K562 (cell line): ENCODE data around the gene PEX11B. TPM values are rescaled to one million over a fixed set of nuclear protein-coding genes. Genes with fewer than 3 reads are reported as not detected.

Experiments used
- ATAC-seq: fragments of 200-7000 bp; cut with Tn5 transposase; 3 replicates; pipeline ENCODE4 v1.9.1; 2020; ENCODE audit warnings: moderate library complexity
- BruUV-seq: library from RNA; stranded (reverse); fragments of 400-500 nt; replicated peaks from 2 replicates; lab custom pipeline; 2021; lab: Mats Ljungman, UMichigan
- CTCF ChIA-PET: fragments of 300-600 bp; formaldehyde crosslinking; extraction: SDS; loops from one replicate; lab custom pipeline; 2021; ENCODE audit warnings: low intra/inter-chr PET ratio; lab: Yijun Ruan, JAX
- POLR2A ChIA-PET: fragments of 300-600, 350-650 bp; sonication (Branson Sonifier 250); formaldehyde crosslinking; extraction: SDS; loops from one replicate; lab custom pipeline; 2021; ENCODE audit warnings: antibody characterized with exemption, inconsistent platforms; lab: Yijun Ruan, JAX
- DNase-seq, 4 experiments: peaks; one replicate each; pipeline versions ENCODE4 v3.0.0 to v3.0.0-alpha.2; 2011 to 2018; ENCODE audit warnings: low spot score in 3 of 4, mixed read lengths in 3 of 4; ENCODE audit errors: extremely low read depth in 1 of 4
- FAIRE-seq: peaks from 2 replicates; lab custom pipeline; 2011; peaks lifted over from hg19 to GRCh38; lab: Jason Lieb, UNC
- H2AFZ ChIP-seq: 2 replicates; pipeline ENCODE4 v1.6.0; 2011; ENCODE audit warnings: low read depth, low read length, control low read depth, inconsistent platforms
- H3K27ac ChIP-seq: fragments of 200-600 bp; 3 replicates; pipeline ENCODE4 v1.8.0; 2011; ENCODE audit warnings: low read depth, mild to moderate bottlenecking, control low read depth, inconsistent platforms, low read length, moderate library complexity, mixed read lengths; ENCODE audit errors: extremely low read depth
- H3K27me3 ChIP-seq, 2 experiments: fragments of 300-600 bp in 1 of 2; 2 replicates in 1 of 2; 3 replicates in 1 of 2; pipeline versions ENCODE4 v1.6.0 to v1.8.0; 2011; ENCODE audit warnings: inconsistent platforms in 2 of 2, low read length in 2 of 2, mild to moderate bottlenecking in 1 of 2, mixed read lengths in 1 of 2, moderate library complexity in 1 of 2; ENCODE audit not compliant: control insufficient read depth in 2 of 2, insufficient read depth in 2 of 2
- H3K36me3 ChIP-seq: fragments of 300-600 bp; 3 replicates; pipeline ENCODE4 v1.8.0; 2011; ENCODE audit warnings: mild to moderate bottlenecking, low read length, inconsistent platforms; ENCODE audit not compliant: control insufficient read depth, insufficient read depth
- H3K4me1 ChIP-seq, 2 experiments: fragments of 200-600 bp in 1 of 2; replicated peaks in 1 of 2; 2 replicates in 1 of 2; 3 replicates in 1 of 2; pipeline versions ENCODE4 v1.5.1 to v1.8.0; 2011; ENCODE audit warnings: inconsistent platforms in 2 of 2, low read length in 2 of 2, mild to moderate bottlenecking in 1 of 2, mixed read lengths in 1 of 2, moderate library complexity in 1 of 2; ENCODE audit not compliant: control insufficient read depth in 2 of 2, insufficient read depth in 2 of 2
- H3K4me2 ChIP-seq: 2 replicates; pipeline ENCODE4 v1.6.1; 2011; ENCODE audit warnings: low read length, control low read depth, inconsistent platforms, mixed read lengths; ENCODE audit not compliant: insufficient read depth
- H3K4me3 ChIP-seq: fragments of 200-600 bp; sonication (generic), shearing (Covaris generic); 2 replicates; pipeline ENCODE4 v1.5.1; 2016; ENCODE audit warnings: control low read depth, inconsistent platforms
- H3K79me2 ChIP-seq: fragments of 200-600 bp; 3 replicates; pipeline ENCODE4 v1.8.0; 2011; ENCODE audit warnings: low read length, inconsistent platforms; ENCODE audit not compliant: control insufficient read depth, insufficient read depth
- H3K9ac ChIP-seq, 2 experiments: 2 replicates each; pipeline versions ENCODE4 v1.6.0 to v1.6.1; 2011; ENCODE audit warnings: low read depth in 2 of 2, low read length in 2 of 2, control low read depth in 1 of 2, inconsistent platforms in 1 of 2, mild to moderate bottlenecking in 1 of 2, mixed read lengths in 1 of 2; ENCODE audit not compliant: insufficient read depth in 1 of 2
- H3K9me1 ChIP-seq: one replicate; pipeline ENCODE4 v1.6.0; 2011; ENCODE audit warnings: inconsistent platforms, mild to moderate bottlenecking, low read length, moderate library complexity; ENCODE audit not compliant: control insufficient read depth, insufficient read depth
- H3K9me3 ChIP-seq: replicated peaks from 2 replicates; pipeline ENCODE4 v1.5.1; 2011; ENCODE audit warnings: low read depth, low read length, inconsistent platforms; ENCODE audit not compliant: control insufficient read depth, insufficient read depth
- H4K20me1 ChIP-seq: replicated peaks from 2 replicates; pipeline ENCODE4 v1.6.1; 2011; ENCODE audit warnings: low read length, inconsistent platforms, mixed read lengths; ENCODE audit not compliant: control insufficient read depth, insufficient read depth
- CBX5 ChIP-seq: IDR thresholded peaks from 2 replicates; pipeline ENCODE4 v1.6.1; 2014; ENCODE audit warnings: low read depth, borderline replicate concordance
- GTF2E2 ChIP-seq: fragments of 200-800 bp; sonication (Bioruptor generic); IDR thresholded peaks from 2 replicates; pipeline ENCODE4 v1.6.1; 2016; ENCODE audit warnings: missing genetic modification characterization, missing compliant biosample characterization
- MTF1 ChIP-seq: fragments of 250-450 bp; sonication (Bioruptor Pico); IDR thresholded peaks from 2 replicates; pipeline ENCODE4 v1.9.0; 2021; ENCODE audit warnings: moderate library complexity, mild to moderate bottlenecking, inconsistent platforms, borderline replicate concordance
- OTX1 ChIP-seq: fragments of 450-650 bp; formaldehyde crosslinking; IDR thresholded peaks from 2 replicates; pipeline ENCODE4 v1.4.0; 2022; ENCODE audit warnings: mild to moderate bottlenecking
- PCBP2 ChIP-seq: fragments of 200-400 bp; formaldehyde crosslinking; IDR thresholded peaks from 2 replicates; pipeline ENCODE4 v1.6.1; 2018; ENCODE audit warnings: low read length, low read depth, mild to moderate bottlenecking, moderate library complexity; ENCODE audit not compliant: poor library complexity, severe bottlenecking
- PML ChIP-seq: IDR thresholded peaks from 2 replicates; pipeline ENCODE4 v1.6.1; 2012; ENCODE audit warnings: low read length, inconsistent platforms
- ZNF830 ChIP-seq: fragments of 250-450 bp; sonication (Bioruptor Pico); IDR thresholded peaks from 2 replicates; pipeline ENCODE4 v1.5.0; 2021; ENCODE audit warnings: mild to moderate bottlenecking
- in situ Hi-C: fragments of 300-500 bp; cut with MboI; formaldehyde crosslinking; loops from 4 replicates; pipeline ENCODE4 v1.15.0; 2018; ENCODE audit warnings: inconsistent platforms, mixed read lengths
- intact Hi-C: fragments of 100-400 bp; cut with micrococcal nuclease; formaldehyde crosslinking; loops from 2 replicates; pipeline ENCODE4 v1.14.2; 2022
- polyA plus RNA-seq, 8 experiments: library from polyadenylated mRNA; depleted of rRNA in 4 of 8; stranded (reverse) in 5 of 8; unstranded in 3 of 8; fragments of >200 nt; fragmentation: Nextera tagmentation in 2 of 8; fragmentation: Illumina TruSeq in 1 of 8; extraction: Ambion mirVana in 2 of 8; extraction: Trizol in 1 of 8; gene quantifications; 2 replicates each; pipeline versions ENCODE4 v1.2.1 to v1.2.3, GENCODE V29; 2011 to 2014; ENCODE audit warnings: inconsistent platforms in 1 of 8, missing spikeins in 1 of 8
- total RNA-seq, 7 experiments: library from RNA; depleted of rRNA in 6 of 7; stranded (reverse); fragments of >200 nt in 6 of 7; fragmentation: Illumina TruSeq in 2 of 7; extraction: Trizol in 2 of 7; gene quantifications; 2 replicates each; pipeline versions ENCODE4 v1.2.1 to v1.2.3, GENCODE V29; 2011 to 2021; ENCODE audit warnings: low replicate concordance in 1 of 7
- TF ChIP-seq, protein P1 (sequence below): fragments of 450-650 bp; IDR thresholded peaks from 2 replicates; pipeline ENCODE4 v1.6.1; 2016; ENCODE audit warnings: missing biosample characterization, missing genetic modification characterization
- TF ChIP-seq, protein P2 (sequence below): sonication (generic); formaldehyde crosslinking; IDR thresholded peaks from 2 replicates; pipeline ENCODE4 v1.8.0; 2022; ENCODE audit warnings: missing genetic modification reagents, mild to moderate bottlenecking, borderline replicate concordance
- TF ChIP-seq, protein P3 (sequence below): fragments of 450-650 bp; IDR thresholded peaks from 2 replicates; pipeline ENCODE4 v1.6.1; 2016; ENCODE audit warnings: low read depth, mild to moderate bottlenecking, moderate library complexity
- TF ChIP-seq, protein P4 (sequence below): fragments of 450-650 bp; IDR thresholded peaks from 2 replicates; pipeline ENCODE4 v1.6.1; 2016; ENCODE audit warnings: mild to moderate bottlenecking

The PEX11B gene
- total and polyA plus RNA-seq, 9 of the 15 experiments (the other 6 are each of a cell fraction or from before 2014, with no cell fraction given): 13.2 to 60.0 (median 21.7) TPM

- Histone ChIP-seq H3K9me3 (no peaks in the 10 kb centered on the region), H3K4me2 (no peak overlapping the region), H3K4me1 (peaks cover 35 to 37% of the 10 kb centered on the region in 2 experiments; a peak in 4 of 5 replicates), H3K9me1 (no peaks in the 10 kb centered on the region), H4K20me1 (no peaks in the 10 kb centered on the region)
- intact Hi-C loops: no loop called here
- ATAC-seq: no peak
- TF ChIP-seq CBX5 (no peak), OTX1 (CRISPR knock-in tag) (no peak), GTF2E2 (tag) (no peak), PML (no peak), PCBP2 (no peak), ZNF830 (CRISPR knock-in tag) (no peak), MTF1 (CRISPR knock-in tag) (no peak)
- TF ChIP-seq, protein P1, sequence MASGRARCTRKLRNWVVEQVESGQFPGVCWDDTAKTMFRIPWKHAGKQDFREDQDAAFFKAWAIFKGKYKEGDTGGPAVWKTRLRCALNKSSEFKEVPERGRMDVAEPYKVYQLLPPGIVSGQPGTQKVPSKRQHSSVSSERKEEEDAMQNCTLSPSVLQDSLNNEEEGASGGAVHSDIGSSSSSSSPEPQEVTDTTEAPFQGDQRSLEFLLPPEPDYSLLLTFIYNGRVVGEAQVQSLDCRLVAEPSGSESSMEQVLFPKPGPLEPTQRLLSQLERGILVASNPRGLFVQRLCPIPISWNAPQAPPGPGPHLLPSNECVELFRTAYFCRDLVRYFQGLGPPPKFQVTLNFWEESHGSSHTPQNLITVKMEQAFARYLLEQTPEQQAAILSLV: no peak
- TF ChIP-seq, protein P2, sequence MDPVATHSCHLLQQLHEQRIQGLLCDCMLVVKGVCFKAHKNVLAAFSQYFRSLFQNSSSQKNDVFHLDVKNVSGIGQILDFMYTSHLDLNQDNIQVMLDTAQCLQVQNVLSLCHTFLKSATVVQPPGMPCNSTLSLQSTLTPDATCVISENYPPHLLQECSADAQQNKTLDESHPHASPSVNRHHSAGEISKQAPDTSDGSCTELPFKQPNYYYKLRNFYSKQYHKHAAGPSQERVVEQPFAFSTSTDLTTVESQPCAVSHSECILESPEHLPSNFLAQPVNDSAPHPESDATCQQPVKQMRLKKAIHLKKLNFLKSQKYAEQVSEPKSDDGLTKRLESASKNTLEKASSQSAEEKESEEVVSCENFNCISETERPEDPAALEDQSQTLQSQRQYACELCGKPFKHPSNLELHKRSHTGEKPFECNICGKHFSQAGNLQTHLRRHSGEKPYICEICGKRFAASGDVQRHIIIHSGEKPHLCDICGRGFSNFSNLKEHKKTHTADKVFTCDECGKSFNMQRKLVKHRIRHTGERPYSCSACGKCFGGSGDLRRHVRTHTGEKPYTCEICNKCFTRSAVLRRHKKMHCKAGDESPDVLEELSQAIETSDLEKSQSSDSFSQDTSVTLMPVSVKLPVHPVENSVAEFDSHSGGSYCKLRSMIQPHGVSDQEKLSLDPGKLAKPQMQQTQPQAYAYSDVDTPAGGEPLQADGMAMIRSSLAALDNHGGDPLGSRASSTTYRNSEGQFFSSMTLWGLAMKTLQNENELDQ: no peak
- TF ChIP-seq, protein P3, sequence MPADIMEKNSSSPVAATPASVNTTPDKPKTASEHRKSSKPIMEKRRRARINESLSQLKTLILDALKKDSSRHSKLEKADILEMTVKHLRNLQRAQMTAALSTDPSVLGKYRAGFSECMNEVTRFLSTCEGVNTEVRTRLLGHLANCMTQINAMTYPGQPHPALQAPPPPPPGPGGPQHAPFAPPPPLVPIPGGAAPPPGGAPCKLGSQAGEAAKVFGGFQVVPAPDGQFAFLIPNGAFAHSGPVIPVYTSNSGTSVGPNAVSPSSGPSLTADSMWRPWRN: no peak
- TF ChIP-seq, protein P4, sequence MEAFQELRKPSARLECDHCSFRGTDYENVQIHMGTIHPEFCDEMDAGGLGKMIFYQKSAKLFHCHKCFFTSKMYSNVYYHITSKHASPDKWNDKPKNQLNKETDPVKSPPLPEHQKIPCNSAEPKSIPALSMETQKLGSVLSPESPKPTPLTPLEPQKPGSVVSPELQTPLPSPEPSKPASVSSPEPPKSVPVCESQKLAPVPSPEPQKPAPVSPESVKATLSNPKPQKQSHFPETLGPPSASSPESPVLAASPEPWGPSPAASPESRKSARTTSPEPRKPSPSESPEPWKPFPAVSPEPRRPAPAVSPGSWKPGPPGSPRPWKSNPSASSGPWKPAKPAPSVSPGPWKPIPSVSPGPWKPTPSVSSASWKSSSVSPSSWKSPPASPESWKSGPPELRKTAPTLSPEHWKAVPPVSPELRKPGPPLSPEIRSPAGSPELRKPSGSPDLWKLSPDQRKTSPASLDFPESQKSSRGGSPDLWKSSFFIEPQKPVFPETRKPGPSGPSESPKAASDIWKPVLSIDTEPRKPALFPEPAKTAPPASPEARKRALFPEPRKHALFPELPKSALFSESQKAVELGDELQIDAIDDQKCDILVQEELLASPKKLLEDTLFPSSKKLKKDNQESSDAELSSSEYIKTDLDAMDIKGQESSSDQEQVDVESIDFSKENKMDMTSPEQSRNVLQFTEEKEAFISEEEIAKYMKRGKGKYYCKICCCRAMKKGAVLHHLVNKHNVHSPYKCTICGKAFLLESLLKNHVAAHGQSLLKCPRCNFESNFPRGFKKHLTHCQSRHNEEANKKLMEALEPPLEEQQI: no peak
- TF ChIP-seq, all 486 proteins: peak for 0
- in situ Hi-C loops: no loop called here
- Histone ChIP-seq H3K27ac (no peak overlapping the region), H3K4me3 (no peak overlapping the region), H2AFZ (peak overlapping the region; percentile 92; the same call in 1 of the 2 replicates), H3K36me3 (no peaks in the 10 kb centered on the region), H3K79me2 (peaks cover 37% of the 10 kb centered on the region), H3K27me3 (no peaks in the 10 kb centered on the region; a peak in 1 of 5 replicates), H3K9ac (no peak overlapping the region)
- ChIA-PET POLR2A (interaction anchor here (0.9 to 2.7 kb wide), 6 partner anchors 15 to 99 kb away, joined by 5 to 18 read pairs (median 13); partner anchors contain the start of gene RBM8A), CTCF (no interaction called here)
- no TSS peak for BruUV-seq
- FAIRE-seq (no peak), DNase-seq (no peak)
Measured at GRCh38 chr1:145958734-145959133, 40.2 kb upstream of the PEX11B start.
